PFSK-1 (cell line): ENCODE results near the gene PRXL2B.

Experiments used
- FOXP2 ChIP-seq: optimal IDR thresholded peaks from 2 replicates; pipeline ENCODE3; 2011; ENCODE audit warnings: borderline replicate concordance, control low read depth, inconsistent platforms; ENCODE audit not compliant: insufficient read depth; ENCODE audit errors: extremely low read length, extremely low read depth
- POLR2AphosphoS5 ChIP-seq: IDR thresholded peaks from 2 replicates; pipeline ENCODE4 v1.6.1; 2012; ENCODE audit warnings: low read depth, mild to moderate bottlenecking, control low read depth, low read length, moderate library complexity
- SIN3A ChIP-seq: IDR thresholded peaks from 2 replicates; pipeline ENCODE4 v1.6.1; 2012; ENCODE audit warnings: mild to moderate bottlenecking, low read length, moderate library complexity, borderline replicate concordance; ENCODE audit not compliant: insufficient read depth
- TAF1 ChIP-seq: IDR thresholded peaks from 2 replicates; pipeline ENCODE4 v1.6.1; 2012; ENCODE audit warnings: low read length, control low read depth, borderline replicate concordance; ENCODE audit not compliant: insufficient read depth
- TF ChIP-seq, protein P1 (sequence below), 2 experiments: IDR thresholded peaks; 2 replicates each; pipeline versions ENCODE4 v1.6.1 to v1.8.0; 2011 to 2012; ENCODE audit warnings: low read depth in 2 of 2, low read length in 2 of 2, control low read depth in 1 of 2, inconsistent platforms in 1 of 2, mild to moderate bottlenecking in 1 of 2, moderate library complexity in 1 of 2; ENCODE audit not compliant: insufficient read depth in 1 of 2

Gene PRXL2B

GRCh38 chr1:2627746-2628145, 41.2 kb downstream of the PRXL2B start:
- no peak for TF ChIP-seq SIN3A
- TF ChIP-seq TAF1: no peak
- TF ChIP-seq, protein P1, sequence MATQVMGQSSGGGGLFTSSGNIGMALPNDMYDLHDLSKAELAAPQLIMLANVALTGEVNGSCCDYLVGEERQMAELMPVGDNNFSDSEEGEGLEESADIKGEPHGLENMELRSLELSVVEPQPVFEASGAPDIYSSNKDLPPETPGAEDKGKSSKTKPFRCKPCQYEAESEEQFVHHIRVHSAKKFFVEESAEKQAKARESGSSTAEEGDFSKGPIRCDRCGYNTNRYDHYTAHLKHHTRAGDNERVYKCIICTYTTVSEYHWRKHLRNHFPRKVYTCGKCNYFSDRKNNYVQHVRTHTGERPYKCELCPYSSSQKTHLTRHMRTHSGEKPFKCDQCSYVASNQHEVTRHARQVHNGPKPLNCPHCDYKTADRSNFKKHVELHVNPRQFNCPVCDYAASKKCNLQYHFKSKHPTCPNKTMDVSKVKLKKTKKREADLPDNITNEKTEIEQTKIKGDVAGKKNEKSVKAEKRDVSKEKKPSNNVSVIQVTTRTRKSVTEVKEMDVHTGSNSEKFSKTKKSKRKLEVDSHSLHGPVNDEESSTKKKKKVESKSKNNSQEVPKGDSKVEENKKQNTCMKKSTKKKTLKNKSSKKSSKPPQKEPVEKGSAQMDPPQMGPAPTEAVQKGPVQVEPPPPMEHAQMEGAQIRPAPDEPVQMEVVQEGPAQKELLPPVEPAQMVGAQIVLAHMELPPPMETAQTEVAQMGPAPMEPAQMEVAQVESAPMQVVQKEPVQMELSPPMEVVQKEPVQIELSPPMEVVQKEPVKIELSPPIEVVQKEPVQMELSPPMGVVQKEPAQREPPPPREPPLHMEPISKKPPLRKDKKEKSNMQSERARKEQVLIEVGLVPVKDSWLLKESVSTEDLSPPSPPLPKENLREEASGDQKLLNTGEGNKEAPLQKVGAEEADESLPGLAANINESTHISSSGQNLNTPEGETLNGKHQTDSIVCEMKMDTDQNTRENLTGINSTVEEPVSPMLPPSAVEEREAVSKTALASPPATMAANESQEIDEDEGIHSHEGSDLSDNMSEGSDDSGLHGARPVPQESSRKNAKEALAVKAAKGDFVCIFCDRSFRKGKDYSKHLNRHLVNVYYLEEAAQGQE (IDR thresholded peaks at IDR 0.05; ENCODE audit: insufficient read depth in 1 of 2, low read depth in 2 of 2, low read length in 2 of 2): no peak
- TF ChIP-seq FOXP2: no peak
- no peak for TF ChIP-seq POLR2AphosphoS5

DNA sequence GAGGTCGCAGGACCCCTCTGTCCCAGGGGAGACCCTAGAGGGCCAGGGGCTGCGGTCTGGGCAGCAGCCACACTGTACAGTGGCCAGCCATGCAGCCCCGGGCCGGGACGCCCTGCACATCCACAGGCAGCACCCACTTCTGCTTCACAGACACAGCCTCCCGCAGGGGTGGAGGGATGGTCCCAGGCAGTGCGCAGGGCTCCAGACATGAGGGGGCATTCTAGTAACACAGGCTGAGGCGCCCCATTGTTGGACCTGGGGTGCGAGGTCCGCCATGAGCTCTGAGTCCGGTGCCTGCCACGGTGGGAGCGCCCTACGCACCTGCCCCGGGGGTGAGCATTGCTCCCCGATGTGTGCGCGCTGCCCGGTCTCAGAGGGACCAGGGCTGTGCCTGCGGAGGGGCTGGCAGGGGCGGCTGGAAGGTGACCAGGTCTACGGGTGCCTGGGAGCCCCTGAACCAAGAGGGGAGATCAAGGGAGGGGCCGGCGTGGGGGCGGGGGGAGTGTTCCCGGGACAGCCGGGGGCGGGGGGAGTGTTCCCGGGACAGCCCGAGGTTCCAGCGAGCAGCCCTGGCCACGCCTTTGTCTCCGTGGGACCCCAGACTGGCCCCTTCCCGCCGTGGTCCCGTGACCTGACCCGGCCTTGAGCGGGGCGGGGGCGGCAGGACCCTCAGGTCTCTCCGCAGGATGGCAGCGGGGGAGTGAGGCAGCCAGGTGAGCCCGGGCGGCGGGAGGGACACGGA, 41.8 kb downstream of the PRXL2B start:
- TF ChIP-seq POLR2AphosphoS5 (no peak), FOXP2 (no peak), SIN3A (no peak), TAF1 (no peak)
- TF ChIP-seq, protein P1 (IDR thresholded peaks at IDR 0.05; ENCODE audit: insufficient read depth in 1 of 2, low read depth in 2 of 2, low read length in 2 of 2): no peak

DNA sequence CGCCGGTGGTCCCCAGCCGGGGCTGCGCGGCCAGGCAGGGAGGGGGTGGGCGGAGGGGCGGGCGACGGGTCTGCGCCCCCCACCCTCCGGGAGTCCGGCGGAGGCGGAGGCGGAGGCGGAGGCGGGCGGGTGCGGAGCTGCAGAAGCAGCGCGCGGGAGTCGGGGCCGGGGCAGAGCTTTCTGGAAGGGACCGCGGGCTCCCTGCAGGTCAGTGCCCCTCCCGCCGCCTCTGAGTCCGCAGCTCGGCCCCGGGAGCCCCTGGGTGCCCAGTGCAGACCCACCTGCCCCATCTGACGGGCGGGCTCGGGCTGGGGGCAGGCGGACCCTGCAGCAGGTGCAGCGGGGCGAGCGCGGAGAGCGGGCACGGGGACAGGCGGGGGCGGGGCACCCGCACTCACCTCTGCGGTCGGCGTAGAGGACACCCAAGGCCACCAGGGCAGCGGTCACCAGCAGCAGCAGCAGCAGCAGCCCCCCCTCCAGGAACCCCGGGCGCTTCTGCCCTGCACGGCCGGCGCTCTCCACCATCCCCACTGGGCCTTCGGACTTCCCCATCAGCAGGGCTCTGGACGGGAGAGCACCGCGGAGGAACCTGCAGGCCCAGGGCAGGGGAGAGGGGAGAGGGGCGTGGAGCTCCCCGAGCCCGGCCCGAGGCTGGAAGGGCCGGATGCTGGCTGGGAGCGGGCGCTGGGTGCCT, 42.5 kb downstream of the PRXL2B start:
- TF ChIP-seq, protein P1 (IDR thresholded peaks at IDR 0.05; ENCODE audit: insufficient read depth in 1 of 2, low read depth in 2 of 2, low read length in 2 of 2): no peak

- no peak for TF ChIP-seq FOXP2
- no peak for TF ChIP-seq POLR2AphosphoS5
- TF ChIP-seq SIN3A: no peak
- TF ChIP-seq, protein P1 (IDR thresholded peaks at IDR 0.05; ENCODE audit: insufficient read depth in 1 of 2, low read depth in 2 of 2, low read length in 2 of 2): no peak
- TF ChIP-seq TAF1: no peak
These were observed 43.3 kb downstream of the PRXL2B start for GRCh38 chr1:2629627-2630497.
